ENCODE measurements around the gene HIPK2.
"Not testable (repeated sequence)": the region's sequence is repeated elsewhere in the genome, so short reads cannot be mapped to it uniquely, and the experiment has no call there.

The HIPK2 gene

GRCh38 chr7:139623518-139623917, 154.3 kb downstream of the HIPK2 start:
- no peak for DNase-seq (ENCODE audit: low read depth in 2 of 2)

- DNase-seq (ENCODE audit: low read depth in 2 of 2): no peak
Measured at GRCh38 chr7:139620676-139621344, 157.0 kb downstream of the HIPK2 start.

GRCh38 chr7:139619367-139619657, 158.5 kb downstream of the HIPK2 start:
- no peak for DNase-seq (ENCODE audit: low read depth in 2 of 2)

GRCh38 chr7:139618482-139619366, 159.1 kb downstream of the HIPK2 start:
- no peak for DNase-seq (ENCODE audit: low read depth in 2 of 2)

- DNase-seq (ENCODE audit: low read depth in 2 of 2): no peak
Measured at GRCh38 chr7:139617074-139617473, 160.7 kb downstream of the HIPK2 start.

- no peak for DNase-seq (ENCODE audit: low read depth in 2 of 2)
Measured at GRCh38 chr7:139614886-139615285, 162.9 kb downstream of the HIPK2 start.

GRCh38 chr7:139613971-139614411, 163.8 kb downstream of the HIPK2 start:
- DNase-seq (ENCODE audit: low read depth in 2 of 2): no peak

- not testable (repeated sequence) for DNase-seq (ENCODE audit: low read depth in 2 of 2)
Measured at GRCh38 chr7:139611556-139611955, 166.2 kb downstream of the HIPK2 start.

- DNase-seq (ENCODE audit: low read depth in 2 of 2): no peak
Measured at GRCh38 chr7:139610595-139610994, 167.2 kb downstream of the HIPK2 start.

GRCh38 chr7:139603896-139604295, 173.9 kb downstream of the HIPK2 start:
- no peak for DNase-seq (ENCODE audit: low read depth in 2 of 2)

- DNase-seq (ENCODE audit: low read depth in 2 of 2): no peak
Measured at GRCh38 chr7:139603282-139603681, 174.5 kb downstream of the HIPK2 start.

- DNase-seq (ENCODE audit: low read depth in 2 of 2): no peak
Measured at GRCh38 chr7:139602143-139602722, 175.6 kb downstream of the HIPK2 start.

GRCh38 chr7:139601176-139601575, 176.6 kb downstream of the HIPK2 start:
- DNase-seq (ENCODE audit: low read depth in 2 of 2): no peak

- no peak for DNase-seq (ENCODE audit: low read depth in 2 of 2)
Measured at GRCh38 chr7:139600306-139600705, 177.5 kb downstream of the HIPK2 start.

GRCh38 chr7:139598642-139599041, 179.2 kb downstream of the HIPK2 start:
- no peak for DNase-seq (ENCODE audit: low read depth in 2 of 2)

GRCh38 chr7:139597028-139597427, 180.8 kb downstream of the HIPK2 start:
- no peak for DNase-seq (ENCODE audit: low read depth in 2 of 2)

- DNase-seq (ENCODE audit: low read depth in 2 of 2): no peak
Measured at GRCh38 chr7:139596626-139597025, 181.2 kb downstream of the HIPK2 start.

- no peak for DNase-seq (ENCODE audit: low read depth in 2 of 2)
Measured at GRCh38 chr7:139595806-139596205, 182.0 kb downstream of the HIPK2 start.

GRCh38 chr7:139594911-139595476, 182.8 kb downstream of the HIPK2 start:
- DNase-seq (ENCODE audit: low read depth in 2 of 2): no peak

- no peak for DNase-seq (ENCODE audit: low read depth in 2 of 2)
Measured at GRCh38 chr7:139594090-139594489, 183.7 kb downstream of the HIPK2 start.

GRCh38 chr7:139592801-139593461, 184.9 kb downstream of the HIPK2 start:
- DNase-seq (ENCODE audit: low read depth in 2 of 2): no peak

Measured in stimulated activated CD8-positive, alpha-beta memory T cell treated with anti-CD3 and anti-CD28 coated beads, Interleukin-15, amount 100 ng/mL, for 4 hours (primary cell).